Gastroesophageal sphincter (tissue), 3 donors: Measurements from ENCODE around the gene POP4.

Experiments
- EP300 ChIP-seq: sonication (generic); formaldehyde crosslinking; IDR thresholded peaks from one replicate; pipeline ENCODE4 v1.6.1; 2017; ENCODE audit warnings: antibody characterized with exemption, mild to moderate bottlenecking
- POLR2A ChIP-seq, 2 donors: fragments of 450-650 bp; IDR thresholded peaks; one replicate each; pipeline ENCODE4 v1.6.1; 2017; ENCODE audit warnings: antibody characterized with exemption in 2 of 2, mild to moderate bottlenecking in 2 of 2, moderate library complexity in 1 of 2
- POLR2AphosphoS5 ChIP-seq: sonication (generic); formaldehyde crosslinking; IDR thresholded peaks from one replicate; pipeline ENCODE4 v1.6.1; 2017; ENCODE audit warnings: antibody characterized with exemption
- TF ChIP-seq, protein P1 (sequence below), 4 experiments: fragments of 200-600 bp in 2 of 4; fragments of 450-650 bp in 2 of 4; sonication (generic) in 1 of 4; IDR thresholded peaks; one replicate each; pipeline ENCODE4 v1.5.1; 2017 to 2019; ENCODE audit warnings: antibody characterized with exemption in 4 of 4, mild to moderate bottlenecking in 2 of 4, moderate library complexity in 2 of 4

DNA sequence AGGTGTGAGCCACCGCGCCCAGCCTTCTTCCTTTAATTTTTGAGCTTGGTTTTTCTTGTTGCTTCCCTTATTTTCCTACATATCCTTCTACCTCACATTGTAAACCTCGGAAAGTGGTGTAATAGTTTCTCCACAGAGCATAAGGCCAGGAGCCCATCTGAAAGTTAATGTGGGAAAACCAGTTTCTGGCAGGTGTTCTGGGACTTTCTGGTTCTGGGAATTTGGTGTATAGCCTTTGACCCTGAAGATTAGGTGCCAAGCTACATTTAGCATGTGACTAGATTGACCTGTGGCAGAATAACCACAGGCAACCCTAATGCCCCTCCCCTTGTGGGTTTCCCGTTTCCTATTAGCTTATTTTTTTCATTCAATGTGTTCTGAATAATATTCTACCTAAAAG, 8.7 kb downstream of the POP4 start:
- TF ChIP-seq POLR2A (IDR thresholded peaks at IDR 0.05): no peak
- TF ChIP-seq, protein P1, sequence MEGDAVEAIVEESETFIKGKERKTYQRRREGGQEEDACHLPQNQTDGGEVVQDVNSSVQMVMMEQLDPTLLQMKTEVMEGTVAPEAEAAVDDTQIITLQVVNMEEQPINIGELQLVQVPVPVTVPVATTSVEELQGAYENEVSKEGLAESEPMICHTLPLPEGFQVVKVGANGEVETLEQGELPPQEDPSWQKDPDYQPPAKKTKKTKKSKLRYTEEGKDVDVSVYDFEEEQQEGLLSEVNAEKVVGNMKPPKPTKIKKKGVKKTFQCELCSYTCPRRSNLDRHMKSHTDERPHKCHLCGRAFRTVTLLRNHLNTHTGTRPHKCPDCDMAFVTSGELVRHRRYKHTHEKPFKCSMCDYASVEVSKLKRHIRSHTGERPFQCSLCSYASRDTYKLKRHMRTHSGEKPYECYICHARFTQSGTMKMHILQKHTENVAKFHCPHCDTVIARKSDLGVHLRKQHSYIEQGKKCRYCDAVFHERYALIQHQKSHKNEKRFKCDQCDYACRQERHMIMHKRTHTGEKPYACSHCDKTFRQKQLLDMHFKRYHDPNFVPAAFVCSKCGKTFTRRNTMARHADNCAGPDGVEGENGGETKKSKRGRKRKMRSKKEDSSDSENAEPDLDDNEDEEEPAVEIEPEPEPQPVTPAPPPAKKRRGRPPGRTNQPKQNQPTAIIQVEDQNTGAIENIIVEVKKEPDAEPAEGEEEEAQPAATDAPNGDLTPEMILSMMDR (IDR thresholded peaks at IDR 0.05): no peak
- no peak for TF ChIP-seq EP300
- no peak for TF ChIP-seq POLR2AphosphoS5
